GM21737 (cell line): ENCODE results near the gene CRYGN.
A peak's percentile ranks its signal among the peaks of the same experiment; 100 is the strongest.

Source experiments
- ATAC-seq: cut with Tn5 transposase; IDR thresholded peaks from one replicate; pipeline ENCODE4 v1.9.1; 2021; ENCODE audit warnings: mild to moderate bottlenecking, moderate library complexity; ENCODE audit not compliant: unreplicated experiment

The CRYGN gene

DNA sequence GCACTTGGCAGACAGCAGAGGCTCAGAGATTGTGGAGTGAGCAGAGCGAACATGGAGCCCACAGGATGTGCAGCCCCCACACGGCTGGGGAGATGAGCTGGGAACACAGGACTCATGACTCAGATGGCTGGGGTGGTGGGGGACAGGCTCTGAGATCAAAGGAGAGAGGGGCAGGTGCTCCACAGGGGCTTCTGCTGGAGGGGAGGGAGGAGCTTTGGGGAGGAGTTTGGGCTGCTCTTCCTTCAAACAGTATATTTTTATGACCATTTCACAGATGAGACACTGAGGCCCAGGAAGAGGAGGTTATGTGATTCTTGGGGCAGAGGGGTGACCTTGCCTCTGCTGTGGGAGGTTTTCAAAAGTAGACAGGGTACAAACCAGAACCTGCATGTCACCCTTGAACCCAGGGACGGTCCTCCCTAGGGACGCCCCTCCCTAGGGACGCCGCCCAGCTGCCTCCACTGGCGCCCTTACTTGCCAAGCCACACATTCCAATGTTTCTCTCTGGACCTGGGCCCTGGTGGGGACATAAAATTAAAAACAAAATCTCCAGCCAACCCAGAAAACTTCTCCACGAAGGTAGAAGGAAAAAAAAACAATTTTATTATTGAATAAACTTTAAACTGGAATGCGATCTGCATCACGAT, 981 bp upstream of the CRYGN start:
- ATAC-seq: no peak

DNA sequence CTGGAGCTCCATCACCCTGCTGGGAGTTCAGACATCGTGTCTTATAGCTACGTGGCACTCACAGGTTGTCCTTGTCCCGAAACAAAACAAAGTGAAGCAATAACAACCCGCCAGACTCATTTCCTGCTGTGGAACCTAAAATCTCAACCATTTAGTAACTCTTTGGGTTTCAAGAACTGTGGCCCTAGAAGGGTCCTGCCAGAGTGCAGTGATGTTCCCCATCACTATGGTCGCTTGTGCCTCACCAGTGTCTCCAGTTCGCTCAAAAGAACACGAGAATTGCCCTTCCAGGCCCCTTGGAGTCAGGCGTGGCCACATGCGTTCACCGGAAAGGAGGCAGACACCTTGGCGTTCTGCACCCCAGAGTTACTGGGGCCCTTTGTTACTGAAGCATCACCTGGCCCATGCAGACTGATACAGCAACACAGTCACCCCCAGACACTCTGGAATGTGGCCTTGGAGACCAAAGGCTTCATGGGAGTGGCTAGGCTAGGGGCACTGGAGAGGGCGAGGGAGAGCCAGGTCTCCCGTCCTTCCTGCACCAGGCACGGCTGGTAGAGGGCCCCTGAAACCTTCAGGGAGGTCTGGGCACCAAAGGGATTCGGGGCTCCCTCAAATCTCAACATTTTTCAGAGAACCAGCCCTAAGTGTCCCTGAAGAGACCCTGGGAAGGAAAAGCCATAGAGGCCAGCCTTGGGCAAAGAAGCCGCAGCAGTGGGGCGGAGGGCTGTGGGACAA, 908 bp downstream of the CRYGN start:
- ATAC-seq: no peak

DNA sequence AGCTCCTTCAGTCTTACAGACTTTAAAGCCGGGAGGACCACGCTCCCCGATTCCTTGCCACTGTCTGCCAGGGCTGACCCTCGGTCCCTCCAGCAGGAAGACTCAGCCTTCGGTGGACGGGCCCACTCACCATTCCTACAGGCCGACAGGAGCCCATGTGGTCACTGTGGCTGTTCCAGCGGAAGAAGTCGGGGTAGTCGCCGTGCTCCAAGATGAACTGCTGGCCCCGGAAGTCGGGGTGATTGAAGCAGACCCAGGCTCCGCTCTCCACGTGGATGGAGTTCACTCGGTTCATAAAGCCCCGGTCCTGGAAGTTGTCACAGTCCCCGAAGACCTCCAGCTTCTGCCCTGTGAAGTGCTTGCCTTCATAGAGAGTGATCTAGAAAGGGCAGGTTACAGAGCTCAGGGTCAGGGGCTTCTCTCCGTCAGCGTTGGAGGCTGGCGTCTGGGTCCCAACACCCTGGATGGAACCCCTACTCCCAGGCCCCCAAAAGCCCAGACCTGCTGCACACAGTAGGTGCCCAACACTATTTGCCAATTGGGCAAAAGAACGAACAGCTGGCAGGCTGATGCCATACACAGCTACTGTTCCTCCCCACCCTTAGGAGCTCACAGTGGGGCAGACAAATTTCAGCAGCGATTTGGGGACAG, 1.9 kb downstream of the CRYGN start:
- no peak for ATAC-seq

DNA sequence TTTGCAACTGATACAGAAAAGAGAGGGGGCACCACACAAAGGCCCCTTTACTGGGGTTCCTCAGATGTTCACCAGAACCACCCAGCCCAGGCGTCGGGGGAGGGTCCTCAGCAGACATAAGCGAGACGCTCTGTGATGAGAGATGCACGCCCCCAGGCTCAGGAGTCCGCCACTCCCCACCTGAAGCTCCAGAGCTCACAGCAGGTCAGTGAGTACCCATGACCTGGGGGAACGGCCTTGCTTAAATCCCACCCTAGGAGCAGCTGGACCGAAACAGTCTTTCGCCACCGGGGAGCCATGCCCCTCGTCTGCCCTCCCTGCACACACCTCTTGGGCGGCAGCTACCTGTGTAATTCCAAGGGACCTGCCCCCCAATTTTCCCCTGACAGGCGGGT, 2.8 kb downstream of the CRYGN start:
- ATAC-seq: no peak

DNA sequence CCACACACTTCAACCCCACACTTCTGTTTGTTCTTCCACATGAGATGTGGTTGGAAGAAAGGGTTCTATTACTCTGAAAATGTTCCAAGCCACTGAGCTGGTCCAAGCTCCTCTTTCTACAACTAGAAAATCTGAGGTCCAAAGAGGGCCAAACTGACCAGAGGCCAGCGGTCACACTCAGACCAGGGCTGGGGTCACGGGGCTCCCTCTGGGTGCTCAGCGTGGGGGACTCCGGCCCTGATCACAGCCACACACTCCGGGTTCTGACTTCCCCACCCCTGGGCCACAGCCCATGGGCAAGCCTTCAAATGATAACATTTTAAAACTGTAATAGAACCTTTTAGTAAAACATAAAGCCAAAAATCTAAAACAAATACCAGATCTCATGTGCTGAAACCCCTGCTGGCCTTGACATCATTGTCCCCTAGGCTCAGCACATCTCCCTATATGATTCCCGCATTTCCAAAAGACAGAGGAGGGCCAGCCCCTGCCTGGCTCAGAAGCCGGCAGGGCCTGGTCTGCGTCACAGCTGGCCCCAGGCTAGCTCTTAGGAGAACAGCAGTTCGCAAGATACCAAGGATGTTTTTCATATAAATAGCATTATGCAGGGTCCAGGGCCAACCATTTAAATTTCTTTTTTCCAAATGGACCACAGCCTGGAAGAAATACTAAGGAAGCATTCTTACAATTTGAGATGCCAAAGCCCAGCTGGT, 3.3 kb downstream of the CRYGN start:
- ATAC-seq: no peak

DNA sequence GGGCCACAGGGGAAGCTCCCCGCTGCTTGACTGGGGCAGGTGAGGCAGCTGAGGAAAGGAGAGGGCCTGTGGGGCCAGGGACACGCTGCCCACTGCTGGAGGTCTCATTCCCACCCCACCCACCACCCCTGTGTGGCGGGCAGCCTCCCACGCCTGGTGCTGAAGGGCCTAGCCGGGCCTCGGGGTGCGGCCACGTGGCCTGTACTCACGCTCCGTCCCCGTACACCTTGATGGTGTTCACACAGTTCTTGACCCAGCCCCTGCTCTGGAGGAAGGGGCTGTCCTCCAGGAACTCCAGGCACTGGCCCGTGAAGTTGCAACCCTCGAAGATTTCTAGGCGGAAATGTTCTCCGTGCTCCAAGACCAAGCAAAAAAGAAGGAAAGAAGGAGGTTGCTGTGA, 4.0 kb downstream of the CRYGN start:
- no peak for ATAC-seq

DNA sequence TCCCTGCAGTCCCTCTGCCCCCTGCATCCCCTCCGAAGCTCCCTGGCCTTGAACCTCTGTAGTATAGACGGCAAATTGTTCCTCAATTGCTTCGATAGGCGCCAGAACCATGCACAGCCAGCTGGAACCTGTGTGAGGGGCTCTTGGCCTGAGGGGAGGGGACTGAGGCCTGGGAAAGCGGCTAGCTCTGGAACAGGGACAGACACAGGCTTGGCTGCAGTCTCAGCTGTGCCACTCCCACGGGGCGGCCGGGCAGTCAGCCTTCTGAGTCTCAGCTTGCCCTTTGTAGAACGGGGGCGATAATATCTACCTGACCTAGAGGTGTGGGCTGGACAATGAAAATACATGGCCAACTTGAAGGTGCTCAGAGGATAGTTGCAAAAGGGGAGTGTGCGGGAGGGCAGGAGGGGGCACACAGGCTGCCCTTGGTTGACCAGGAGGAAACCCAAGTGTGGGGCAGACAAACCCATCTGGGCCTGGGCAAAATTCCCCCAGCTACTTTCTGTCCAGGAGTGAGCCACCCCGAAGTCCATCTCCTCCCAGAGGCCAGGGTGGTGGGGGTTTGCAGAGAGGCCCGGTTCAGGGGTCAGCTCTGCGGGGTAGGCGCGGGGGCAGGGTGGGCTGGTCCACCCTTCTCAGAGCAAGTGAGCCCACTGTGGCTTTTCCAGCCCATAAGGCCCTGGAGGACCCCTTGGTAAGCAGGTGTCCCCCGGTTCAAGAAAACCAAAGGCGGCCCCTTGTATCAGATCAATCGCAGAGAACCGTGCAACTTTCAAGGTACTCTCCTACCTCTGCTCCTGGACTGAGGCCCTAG, 4.6 kb downstream of the CRYGN start:
- no peak for ATAC-seq

DNA sequence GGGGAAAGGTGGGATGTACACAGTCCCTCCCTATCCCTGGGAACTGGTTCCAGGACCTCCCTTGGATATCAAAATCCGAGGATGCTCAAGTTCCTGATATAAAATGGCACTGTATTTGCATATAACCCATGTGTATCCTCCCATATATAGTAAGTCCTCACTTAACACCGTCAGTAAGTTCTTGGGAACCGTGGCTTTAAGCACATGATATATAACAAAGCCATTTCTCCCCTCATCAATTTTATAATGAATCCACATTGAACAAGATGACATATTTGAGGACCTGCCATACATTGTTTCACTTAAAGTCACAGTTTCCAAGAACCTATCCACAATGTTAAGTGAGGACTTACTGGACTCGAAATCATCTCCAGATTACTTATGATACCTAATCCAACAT, 5.4 kb downstream of the CRYGN start:
- no peak for ATAC-seq

DNA sequence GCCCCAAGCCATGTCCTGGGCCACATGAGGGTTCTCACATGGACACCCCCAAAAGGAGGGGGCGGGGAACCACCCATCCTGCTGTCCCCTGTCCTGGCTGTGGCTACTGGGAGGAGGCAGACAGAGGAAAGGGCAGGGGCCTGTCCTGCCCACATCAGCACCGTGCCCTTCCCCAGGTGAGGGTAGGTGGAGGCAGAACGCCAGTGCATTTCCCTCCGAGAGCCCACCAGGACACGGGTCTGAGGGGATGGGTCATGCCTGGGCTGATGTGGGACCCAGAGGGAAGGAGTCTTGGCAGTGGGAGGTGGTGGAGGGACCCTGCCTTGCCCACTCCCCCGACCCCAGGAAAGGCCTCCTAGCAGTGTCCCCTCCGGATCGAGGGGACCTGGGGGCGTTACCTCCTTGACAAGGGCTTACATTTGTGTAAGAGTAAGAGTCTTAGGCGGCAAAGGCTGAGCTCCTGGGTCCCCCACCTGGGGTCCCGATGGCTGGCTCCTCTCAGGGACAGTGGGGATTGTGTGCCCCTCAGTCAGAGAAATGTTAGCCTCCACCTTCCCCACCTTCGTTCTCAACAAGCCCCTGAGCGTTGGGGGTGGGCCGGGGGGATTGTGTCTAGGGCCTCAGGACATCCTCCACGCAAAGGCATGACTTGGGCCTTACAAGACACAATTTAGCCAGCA, 6.1 kb downstream of the CRYGN start:
- no peak for ATAC-seq

DNA sequence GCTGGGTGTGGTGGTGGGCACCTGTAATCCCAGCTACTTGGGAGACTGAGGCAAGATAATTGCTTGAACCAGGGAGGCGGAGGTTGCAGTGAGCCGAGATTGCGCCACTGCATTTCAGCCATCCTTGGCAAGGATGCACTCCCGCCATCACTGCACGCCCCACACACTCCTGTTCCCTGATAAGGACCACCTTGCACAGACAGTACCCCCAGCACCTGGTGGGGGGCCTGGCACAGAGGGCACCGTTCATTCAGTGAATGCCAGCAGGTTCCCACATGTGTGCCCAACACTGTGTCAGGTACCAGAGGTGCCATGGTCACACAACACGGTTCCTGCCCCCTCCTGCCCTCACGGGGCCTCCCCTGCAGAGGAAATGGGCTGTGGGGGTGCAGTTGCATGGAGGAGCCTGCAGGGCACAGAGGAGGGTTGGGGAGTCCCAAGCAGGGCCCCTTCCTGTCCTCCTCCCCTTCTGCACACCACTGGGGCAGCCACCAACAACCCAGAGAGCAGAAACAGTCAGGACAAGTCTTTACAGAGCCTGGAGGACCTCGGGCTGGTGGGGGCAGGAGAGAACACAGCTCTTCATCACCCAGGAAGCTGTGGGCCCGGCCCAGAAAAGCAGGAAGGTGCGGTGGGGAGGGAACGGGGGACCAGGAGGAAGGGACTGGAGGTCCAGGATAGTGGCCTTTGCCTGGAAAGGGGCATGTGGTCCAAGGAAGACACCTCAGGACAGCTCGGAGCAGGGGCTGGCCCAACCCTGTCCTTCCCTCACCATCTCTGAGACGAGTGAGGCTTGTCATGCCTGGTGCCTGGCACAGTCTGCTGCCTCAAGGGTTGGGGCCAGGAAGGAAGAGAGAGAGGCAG, 7.1 kb downstream of the CRYGN start:
- no peak for ATAC-seq

DNA sequence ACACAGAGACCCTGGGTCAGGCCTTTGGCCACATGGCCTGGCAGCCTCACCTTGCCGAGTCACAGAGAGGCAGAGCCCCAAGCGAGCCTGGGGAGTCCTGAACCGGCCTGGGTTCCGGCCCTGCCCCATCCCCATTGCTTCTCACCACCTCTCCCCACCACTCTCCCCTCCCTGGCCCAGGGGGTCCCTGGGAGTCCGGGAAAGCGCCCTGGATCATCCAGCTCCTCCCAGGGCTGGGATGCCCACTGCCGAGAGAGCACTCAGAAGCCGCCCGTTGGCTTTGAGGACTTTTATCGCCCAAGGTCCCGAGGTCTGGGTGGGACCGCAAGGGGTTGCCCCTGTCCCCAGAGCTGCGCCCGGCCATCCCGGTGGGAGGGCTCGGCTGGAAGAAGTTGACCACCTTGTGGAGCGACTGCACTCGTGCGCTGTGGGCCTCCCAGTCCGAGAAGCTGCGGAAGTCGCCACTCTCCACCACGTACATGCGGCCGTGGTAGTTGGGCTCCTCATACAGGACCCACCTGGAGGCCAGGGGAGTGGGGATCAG, 8.1 kb downstream of the CRYGN start:
- ATAC-seq: no peak

DNA sequence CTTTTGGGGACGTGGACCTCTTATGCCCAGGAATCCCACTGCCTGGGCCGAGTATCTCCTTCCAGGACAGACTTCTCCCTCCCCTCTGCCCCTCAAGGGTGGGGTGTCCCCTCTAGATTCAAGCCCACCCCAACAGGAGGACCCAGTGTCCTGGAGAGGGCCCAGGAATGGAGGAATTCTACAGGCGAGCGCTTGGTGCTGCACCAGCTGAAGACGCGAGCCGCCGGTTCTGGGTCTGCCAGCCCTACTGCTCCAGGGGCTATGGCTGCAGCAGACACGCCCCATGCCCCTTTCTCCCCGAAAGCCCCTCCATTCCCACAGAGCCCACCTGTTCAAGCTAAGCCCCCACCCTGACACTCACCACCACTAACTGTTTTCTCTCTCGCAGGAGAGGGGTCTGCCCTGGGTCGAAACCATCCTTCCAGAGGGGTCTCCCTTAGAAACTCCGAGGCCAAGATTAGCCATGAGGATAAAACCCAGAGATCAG, 8.6 kb downstream of the CRYGN start:
- no peak for ATAC-seq

DNA sequence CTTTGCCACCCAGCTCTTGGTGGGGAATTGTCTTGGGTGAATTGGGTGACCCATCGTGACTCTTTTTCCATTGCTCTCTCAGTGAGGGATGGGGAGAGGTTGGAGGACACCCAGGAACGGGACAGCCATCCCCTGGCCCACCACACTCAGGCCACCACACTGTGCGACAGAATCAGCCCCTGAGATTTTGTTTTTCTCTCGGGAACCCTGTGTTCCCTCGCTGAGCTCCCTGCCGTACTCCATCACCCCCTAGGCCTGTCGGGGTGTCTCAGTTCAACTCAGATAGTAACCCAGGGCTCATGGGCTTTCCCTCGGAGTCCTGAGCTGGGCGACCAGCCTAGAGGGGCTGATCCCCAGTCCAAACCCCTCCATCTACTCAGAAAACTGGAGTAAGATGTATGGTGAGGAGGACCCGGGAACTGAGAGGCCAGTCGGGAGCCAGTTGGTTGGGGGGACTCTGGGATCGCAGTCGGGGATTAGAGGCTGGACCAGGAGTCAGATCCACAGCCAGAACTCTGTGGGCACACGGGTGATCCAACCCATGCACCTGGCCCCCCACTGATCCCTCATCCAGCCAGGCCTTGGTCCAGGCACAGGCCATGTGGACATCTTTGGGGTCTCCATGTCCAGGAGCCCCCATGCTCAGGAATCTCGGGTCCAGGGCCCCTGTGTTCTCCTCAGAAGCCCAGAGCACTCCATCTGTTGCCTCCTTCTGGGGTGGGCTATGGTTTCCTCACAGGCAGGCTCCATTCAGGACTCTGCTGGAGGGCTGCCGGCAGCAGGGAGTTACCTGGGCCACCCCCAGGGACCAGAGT, 9.3 kb downstream of the CRYGN start:
- no peak for ATAC-seq

DNA sequence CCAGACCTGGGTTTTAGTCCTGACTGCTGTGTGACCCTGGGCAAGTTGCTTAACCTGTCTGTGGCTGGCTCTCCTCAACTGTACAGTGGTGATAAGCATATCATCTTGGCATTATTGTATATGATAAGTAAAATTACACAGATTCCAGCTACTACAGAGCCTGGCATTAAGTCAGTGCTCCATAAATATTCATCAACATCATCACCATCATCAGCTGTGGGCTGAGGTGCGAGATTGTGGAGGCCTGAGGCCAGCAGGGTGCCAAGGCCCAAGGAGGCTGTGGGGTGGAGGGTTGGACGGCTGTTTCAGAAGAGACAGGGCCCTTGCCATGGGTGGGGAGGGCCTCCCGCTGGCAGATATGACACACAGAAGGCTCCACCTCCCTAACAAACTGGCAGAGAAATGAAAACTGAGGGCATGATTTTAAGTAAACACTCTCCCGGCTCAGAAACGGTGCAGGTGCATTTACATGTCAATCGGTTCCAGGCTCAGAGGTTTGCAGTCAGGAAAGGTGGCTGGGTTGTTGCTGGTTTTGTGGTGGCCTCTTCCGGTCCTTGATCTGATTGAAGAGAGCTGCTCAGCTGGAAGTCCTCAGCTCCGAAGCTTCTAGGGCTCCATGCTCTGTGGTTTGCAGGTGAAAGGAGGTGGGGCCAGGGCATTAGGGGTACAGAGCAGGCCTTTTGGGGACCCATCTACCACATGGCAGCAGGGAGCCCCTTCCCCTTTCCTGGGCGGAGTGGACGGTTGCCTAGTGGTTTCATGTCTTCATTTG, 10.2 kb downstream of the CRYGN start:
- peak; percentile 42 for ATAC-seq

DNA sequence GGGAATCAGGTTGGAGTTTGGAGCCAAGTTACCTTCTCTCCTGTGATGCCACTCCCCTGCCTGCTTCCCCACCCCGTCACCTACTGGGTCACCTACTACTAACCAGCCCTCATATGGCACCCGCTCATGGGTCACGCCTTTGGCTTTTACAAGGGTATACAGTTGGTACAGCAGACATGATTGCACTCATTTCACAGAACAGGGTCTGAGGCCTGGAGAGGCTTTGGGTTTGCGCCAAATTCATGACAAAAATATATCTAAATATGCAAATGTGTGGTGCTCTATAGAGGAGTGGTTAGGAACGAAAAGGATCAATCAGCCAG, 10.7 kb downstream of the CRYGN start:
- ATAC-seq: no peak

DNA sequence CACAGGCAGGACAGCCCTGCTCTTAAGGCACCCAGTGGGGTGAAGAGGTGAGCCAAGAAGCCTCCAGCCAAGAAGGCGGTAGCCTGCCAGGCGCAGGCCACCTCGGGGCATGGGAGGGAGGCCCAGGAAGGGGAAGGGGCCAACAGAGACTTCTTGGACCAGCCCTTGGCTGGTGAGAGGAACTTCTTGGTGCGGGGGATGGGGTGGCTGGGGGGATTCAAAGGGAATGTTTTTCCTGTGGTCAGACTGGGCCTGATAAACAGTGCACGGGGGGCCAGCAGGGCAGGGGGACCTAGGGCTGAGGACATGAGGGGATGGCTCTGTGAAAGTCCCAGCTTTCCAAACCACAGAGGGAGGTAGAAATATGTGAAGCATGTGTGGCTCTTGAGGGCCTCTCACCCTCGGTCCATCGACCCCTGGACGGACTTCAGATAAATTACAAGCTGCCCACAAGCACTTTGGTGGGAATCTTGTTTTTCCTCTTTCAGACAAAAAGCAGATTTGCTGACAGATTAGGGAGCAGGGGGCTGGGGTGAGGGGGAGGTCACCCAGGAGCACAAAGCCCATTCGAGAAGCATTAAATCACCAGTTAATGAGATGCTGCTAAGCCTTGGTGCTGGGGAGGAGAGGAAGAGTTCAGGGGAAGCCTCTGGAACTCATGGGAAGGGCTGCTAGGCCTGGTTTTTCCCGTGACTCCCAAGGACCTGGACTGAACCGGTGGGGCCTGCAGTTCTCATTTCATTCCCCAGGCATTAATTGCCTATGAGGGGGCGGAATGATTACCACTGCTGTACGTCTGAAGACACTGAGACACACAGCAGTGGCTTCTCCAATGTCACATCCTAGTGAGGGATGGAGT, 11.3 kb downstream of the CRYGN start:
- ATAC-seq: no peak
